Mammary epithelial cell (primary cell): ENCODE results near the gene RPSA.

ENCODE experiments used
- EZH2 ChIP-seq: IDR thresholded peaks from 2 replicates; pipeline ENCODE4 v1.6.1; 2012; ENCODE audit warnings: low read length, inconsistent platforms, borderline replicate concordance
- TF ChIP-seq, protein P1 (sequence below), 2 donors: IDR thresholded peaks in 1 of 2; conservative IDR thresholded peaks in 1 of 2; 2 replicates each; pipeline ENCODE4 v1.5.1; 2011 to 2012; ENCODE audit warnings: inconsistent platforms in 2 of 2, low read length in 2 of 2, mild to moderate bottlenecking in 2 of 2, control low read depth in 1 of 2, low read depth in 1 of 2; ENCODE audit not compliant: insufficient read depth in 1 of 2; ENCODE audit errors: extremely low read depth in 1 of 2

DNA sequence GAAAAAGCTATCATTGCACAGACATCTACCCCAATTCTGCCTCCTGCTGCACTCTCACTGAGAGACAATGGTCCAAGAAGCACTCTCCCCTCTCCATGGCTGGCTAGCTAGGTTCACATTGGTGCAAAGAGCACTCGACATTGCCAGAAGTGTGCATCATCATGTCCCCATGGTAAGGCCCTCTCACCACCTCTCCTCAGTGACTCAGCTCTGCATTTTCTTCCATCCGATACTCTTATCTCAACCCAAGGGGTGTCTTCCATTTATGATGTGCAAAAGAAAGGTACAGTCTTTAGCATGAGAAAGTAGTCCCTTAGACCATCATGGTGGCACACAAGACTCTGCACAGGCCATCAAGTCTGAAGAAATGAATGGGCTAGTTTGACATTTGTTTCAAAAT is 14.0 kb downstream of the RPSA start:
- TF ChIP-seq, protein P1, sequence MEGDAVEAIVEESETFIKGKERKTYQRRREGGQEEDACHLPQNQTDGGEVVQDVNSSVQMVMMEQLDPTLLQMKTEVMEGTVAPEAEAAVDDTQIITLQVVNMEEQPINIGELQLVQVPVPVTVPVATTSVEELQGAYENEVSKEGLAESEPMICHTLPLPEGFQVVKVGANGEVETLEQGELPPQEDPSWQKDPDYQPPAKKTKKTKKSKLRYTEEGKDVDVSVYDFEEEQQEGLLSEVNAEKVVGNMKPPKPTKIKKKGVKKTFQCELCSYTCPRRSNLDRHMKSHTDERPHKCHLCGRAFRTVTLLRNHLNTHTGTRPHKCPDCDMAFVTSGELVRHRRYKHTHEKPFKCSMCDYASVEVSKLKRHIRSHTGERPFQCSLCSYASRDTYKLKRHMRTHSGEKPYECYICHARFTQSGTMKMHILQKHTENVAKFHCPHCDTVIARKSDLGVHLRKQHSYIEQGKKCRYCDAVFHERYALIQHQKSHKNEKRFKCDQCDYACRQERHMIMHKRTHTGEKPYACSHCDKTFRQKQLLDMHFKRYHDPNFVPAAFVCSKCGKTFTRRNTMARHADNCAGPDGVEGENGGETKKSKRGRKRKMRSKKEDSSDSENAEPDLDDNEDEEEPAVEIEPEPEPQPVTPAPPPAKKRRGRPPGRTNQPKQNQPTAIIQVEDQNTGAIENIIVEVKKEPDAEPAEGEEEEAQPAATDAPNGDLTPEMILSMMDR (conservative IDR thresholded peaks at IDR 0.05 in 1 of 2, IDR thresholded peaks at IDR 0.05 in 1 of 2; ENCODE audit: extremely low read depth in 1 of 2, insufficient read depth in 1 of 2, low read depth in 1 of 2, low read length in 2 of 2), result no peak
- TF ChIP-seq EZH2, result no peak
